ENCODE measurements around the gene TMEM219.
"Not testable (repeated sequence)": the region's sequence is repeated elsewhere in the genome, so short reads cannot be mapped to it uniquely, and the experiment has no call there.

TMEM219 gene

GRCh38 chr16:30009085-30009862 is 47.4 kb downstream of the TMEM219 start:
- peaks cover 74% of the 10 kb centered on the region for H3K4me1 ChIP-seq
- H3K27ac ChIP-seq = no peak overlapping the region
- H3K27me3 ChIP-seq = no peaks in the 10 kb centered on the region
- no peak for TF ChIP-seq Cebpa-rat (IDR thresholded peaks at IDR 0.05)
- H3K4me2 ChIP-seq = peak overlapping the region; percentile 99
- H3K36me3 ChIP-seq = peaks cover 28% of the 10 kb centered on the region
- peak overlapping the region; percentile 72; the same call in 1 of the 2 replicates for H3K4me3 ChIP-seq
- H3K9ac ChIP-seq = peak overlapping the region; percentile 77; the same call in 1 of the 2 replicates
- H3K9me3 ChIP-seq = no peaks in the 10 kb centered on the region
- no peaks in the 10 kb centered on the region; the same call in 1 of the 2 replicates for H4K20me1 ChIP-seq

GRCh38 chr16:30009990-30010843 is 48.3 kb downstream of the TMEM219 start:
- TF ChIP-seq Cebpa-rat (IDR thresholded peaks at IDR 0.05) = no peak
- H3K4me2 ChIP-seq = peak overlapping the region; percentile 99
- H3K9me3 ChIP-seq = no peaks in the 10 kb centered on the region
- peaks cover 66% of the 10 kb centered on the region for H3K4me1 ChIP-seq
- peaks cover 28% of the 10 kb centered on the region for H3K36me3 ChIP-seq
- H4K20me1 ChIP-seq = no peaks in the 10 kb centered on the region
- peak overlapping the region; percentile 72 for H3K4me3 ChIP-seq
- H3K27me3 ChIP-seq = no peaks in the 10 kb centered on the region
- peak overlapping the region; percentile 77 for H3K9ac ChIP-seq
- H3K27ac ChIP-seq = peak overlapping the region; percentile 75

DNA sequence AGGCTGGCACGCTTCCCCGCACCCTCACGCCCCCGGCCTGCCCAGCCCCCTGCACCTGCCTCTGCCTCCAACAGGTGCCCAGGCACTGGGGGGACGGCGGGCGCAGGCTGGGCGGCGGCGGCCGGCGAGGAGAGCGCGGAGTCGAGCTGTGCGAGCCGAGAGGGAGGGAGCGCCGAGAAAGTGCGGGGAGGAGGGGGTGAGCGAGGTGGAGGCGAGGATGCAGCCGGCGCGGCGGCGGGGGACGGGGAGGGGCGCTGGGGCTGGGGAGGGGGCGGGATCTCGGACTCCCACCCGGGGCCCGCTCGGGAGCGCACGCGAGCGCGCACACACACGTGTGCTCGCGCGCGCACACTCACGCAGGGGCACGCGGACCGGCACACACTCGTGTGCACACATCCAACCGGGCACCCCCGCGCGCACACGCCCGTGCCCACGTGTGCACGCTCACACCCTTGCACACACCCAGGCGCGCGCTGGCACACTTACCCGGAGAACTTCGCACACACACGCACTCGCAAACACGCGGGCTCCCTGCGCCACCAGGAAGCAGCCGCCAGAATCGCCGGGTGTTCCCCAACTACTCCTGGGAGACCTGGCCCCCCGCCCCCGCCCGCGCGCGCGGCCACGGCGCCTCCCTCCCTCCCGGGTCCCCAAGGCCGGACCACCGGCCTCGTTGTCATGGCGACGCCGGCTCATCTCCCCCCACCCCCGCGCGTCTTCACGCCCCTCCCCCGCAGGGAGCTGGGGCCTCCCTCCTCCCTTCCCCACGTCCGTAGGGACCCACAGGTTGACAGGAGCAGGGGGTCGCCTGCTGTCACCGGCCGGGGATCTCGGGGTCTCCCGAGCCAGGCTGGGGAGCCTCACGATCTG is 49.2 kb downstream of the TMEM219 start, which contains the start of gene DOC2A:
DOC2A (minus strand) TSS at position 184 of the 870 bp plus-strand sequence. CDS start 805 bp downstream, outside the sequence.
- no peaks in the 10 kb centered on the region for H3K27me3 ChIP-seq
- H3K9me3 ChIP-seq = no peaks in the 10 kb centered on the region
- peaks cover 57% of the 10 kb centered on the region for H3K4me1 ChIP-seq
- TF ChIP-seq Cebpa-rat (IDR thresholded peaks at IDR 0.05) = no peak
- H4K20me1 ChIP-seq = no peaks in the 10 kb centered on the region
- H3K27ac ChIP-seq = peak within 1 kb of the TSS; percentile 75
- peak within 1 kb of the TSS; percentile 72 for H3K4me3 ChIP-seq
- H3K9ac ChIP-seq = peak within 1 kb of the TSS; percentile 77
- H3K36me3 ChIP-seq = peaks cover 24% of the 10 kb centered on the region
- H3K4me2 ChIP-seq = peak within 1 kb of the TSS; percentile 99

- Histone ChIP-seq H3K27ac (no peak overlapping the region; the same call in 1 of the 2 replicates), H3K27me3 (no peaks in the 10 kb centered on the region), H4K20me1 (no peaks in the 10 kb centered on the region), H3K9ac (no peak overlapping the region), H3K4me1 (peaks cover 49% of the 10 kb centered on the region), H3K4me2 (peak overlapping the region; percentile 99), H3K4me3 (peak overlapping the region; percentile 72), H3K36me3 (0 out of 2 replicates have a peak, but pooled peaks cover 16% of the 10 kb centered on the region), H3K9me3 (no peaks in the 10 kb centered on the region)
- TF ChIP-seq Cebpa-rat (IDR thresholded peaks at IDR 0.05) = no peak
Measured at GRCh38 chr16:30011714-30012504, 50.0 kb downstream of the TMEM219 start.

DNA sequence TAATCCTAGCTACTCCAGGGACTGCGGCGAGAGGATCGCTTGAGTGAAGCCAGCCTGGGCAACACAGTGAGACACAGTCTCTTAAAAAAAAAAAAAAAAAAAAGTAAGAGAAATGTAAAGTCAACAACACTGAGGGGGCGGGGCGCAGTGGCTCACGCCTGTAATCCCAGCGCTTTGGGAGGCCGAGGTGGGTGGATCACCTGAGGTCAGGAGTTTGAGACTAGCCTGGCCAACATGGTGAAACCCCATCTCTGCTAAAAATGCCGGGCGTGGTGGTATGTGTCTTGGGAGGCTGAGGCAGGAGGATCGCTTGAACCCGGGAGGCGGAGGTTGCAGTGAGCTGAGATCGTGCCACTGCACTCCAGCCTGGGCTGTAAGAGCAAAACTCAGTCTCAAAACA is 50.7 kb downstream of the TMEM219 start:
- not testable (repeated sequence) for H3K9ac ChIP-seq, H3K27me3 ChIP-seq, H3K36me3 ChIP-seq, H3K27ac ChIP-seq, H3K9me3 ChIP-seq, H4K20me1 ChIP-seq, H3K4me2 ChIP-seq, H3K4me3 ChIP-seq
- peaks cover 43% of the 10 kb centered on the region for H3K4me1 ChIP-seq

DNA sequence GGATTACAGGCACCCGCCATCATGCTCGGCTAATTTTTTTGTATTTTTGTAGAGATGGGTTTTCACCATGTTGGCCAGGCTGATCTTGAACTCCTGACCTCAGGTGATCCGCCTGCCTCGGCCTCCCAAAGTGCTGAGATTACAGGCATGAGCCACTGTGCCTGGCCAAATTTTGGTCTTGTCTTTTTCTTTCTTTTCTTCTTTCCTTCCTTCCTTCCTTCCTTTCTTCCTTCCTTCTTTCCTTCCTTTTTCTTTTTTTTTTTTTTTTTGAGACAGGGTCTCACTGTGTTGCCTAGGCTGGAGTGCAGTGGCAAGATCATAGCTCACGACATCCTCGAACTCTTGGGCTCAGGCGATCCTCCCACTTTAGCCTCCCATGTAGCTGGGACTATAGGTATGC is 53.6 kb downstream of the TMEM219 start:
- not testable (repeated sequence) for H4K20me1 ChIP-seq, H3K9me3 ChIP-seq, H3K36me3 ChIP-seq, H3K4me3 ChIP-seq, H3K9ac ChIP-seq, H3K4me2 ChIP-seq, H3K27me3 ChIP-seq, H3K27ac ChIP-seq
- peaks cover 22% of the 10 kb centered on the region for H3K4me1 ChIP-seq

- no peaks in the 10 kb centered on the region for H3K27me3 ChIP-seq
Measured at GRCh38 chr16:30016555-30017276, 54.8 kb downstream of the TMEM219 start.

GRCh38 chr16:30017277-30017656 is 55.4 kb downstream of the TMEM219 start:
- Histone ChIP-seq H3K4me1 (peaks cover 22% of the 10 kb centered on the region), H3K9ac (no peak overlapping the region), H3K27ac (no peak overlapping the region), H4K20me1 (no peaks in the 10 kb centered on the region), H3K27me3 (no peaks in the 10 kb centered on the region), H3K4me2 (no peak overlapping the region), H3K9me3 (no peaks in the 10 kb centered on the region), H3K36me3 (no peaks in the 10 kb centered on the region), H3K4me3 (no peak overlapping the region)
- TF ChIP-seq Cebpa-rat (IDR thresholded peaks at IDR 0.05) = no peak

More at GRCh38 chr16:30016555-30017276, 54.8 kb downstream of the TMEM219 start:
- Histone ChIP-seq H3K36me3 (no peaks in the 10 kb centered on the region), H3K9me3 (no peaks in the 10 kb centered on the region), H4K20me1 (no peaks in the 10 kb centered on the region), H3K4me1 (peaks cover 26% of the 10 kb centered on the region), H3K27ac (no peak overlapping the region), H3K4me2 (no peak overlapping the region), H3K4me3 (no peak overlapping the region), H3K9ac (no peak overlapping the region)
- TF ChIP-seq Cebpa-rat (IDR thresholded peaks at IDR 0.05) = no peak

DNA sequence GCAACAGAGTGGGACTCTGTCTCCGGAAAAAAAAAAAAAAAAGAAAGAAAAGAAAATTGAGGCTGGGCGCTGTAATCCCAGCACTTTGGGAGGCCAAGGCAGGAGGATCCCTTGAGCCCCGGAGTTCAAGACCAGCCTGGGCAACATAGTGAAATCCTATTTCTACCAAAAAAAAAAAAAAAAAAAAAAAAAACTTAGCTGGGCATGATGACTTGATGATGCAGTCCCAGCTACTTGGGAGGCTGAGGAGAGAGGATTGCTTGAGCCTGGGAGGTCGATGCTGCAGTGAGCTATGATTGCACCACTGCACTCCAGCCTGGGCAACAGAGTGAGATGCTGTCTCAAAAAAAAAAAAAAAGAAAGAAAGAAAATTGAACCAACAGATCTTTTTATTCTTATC is 56.1 kb downstream of the TMEM219 start:
- peaks cover 15% of the 10 kb centered on the region for H3K4me1 ChIP-seq
- H3K9me3 ChIP-seq, H3K27ac ChIP-seq, H3K4me3 ChIP-seq, H3K36me3 ChIP-seq, H3K27me3 ChIP-seq, H4K20me1 ChIP-seq, H3K9ac ChIP-seq, H3K4me2 ChIP-seq: not testable (repeated sequence)
